Neural progenitor cell (in vitro differentiated cells): ENCODE measurements around the gene SF3A1. TPM values are rescaled to one million over a fixed set of nuclear protein-coding genes. Genes with fewer than 3 reads are reported as not detected.

Source experiments
- DNase-seq: peaks from one replicate; pipeline ENCODE4 v3.0.0-alpha.2; 2016; ENCODE audit warnings: low spot score
- H2AFZ ChIP-seq: fragments of 200-600 bp; sonication (generic); replicated peaks from 2 replicates; pipeline ENCODE4 v1.6.1; 2016; ENCODE audit warnings: antibody characterized with exemption
- H3F3A ChIP-seq: fragments of 200-600 bp; sonication (generic); 2 replicates; pipeline ENCODE4 v1.6.1; 2016; ENCODE audit warnings: antibody characterized with exemption, low read depth
- H3K27ac ChIP-seq: fragments of 200-600 bp; sonication (generic); 2 replicates; pipeline ENCODE4 v1.5.1; 2016; ENCODE audit warnings: mild to moderate bottlenecking
- H3K27me3 ChIP-seq: fragments of 200-600 bp; sonication (generic); 2 replicates; pipeline ENCODE4 v1.6.1; 2016; ENCODE audit warnings: mild to moderate bottlenecking, moderate library complexity
- H3K36me3 ChIP-seq: fragments of 200-600 bp; sonication (generic); 2 replicates; pipeline ENCODE4 v1.5.1; 2016
- H3K4me1 ChIP-seq: fragments of 200-600 bp; sonication (generic); 2 replicates; pipeline ENCODE4 v1.6.1; 2016; ENCODE audit warnings: mixed run types
- H3K4me2 ChIP-seq: fragments of 200-600 bp; sonication (generic); 2 replicates; pipeline ENCODE4 v1.6.1; 2016
- H3K4me3 ChIP-seq: fragments of 200-600 bp; sonication (generic); 2 replicates; pipeline ENCODE4 v1.5.1; 2016
- H3K79me2 ChIP-seq: fragments of 200-600 bp; sonication (generic); 2 replicates; pipeline ENCODE4 v1.6.1; 2016; ENCODE audit warnings: low read depth
- H3K9ac ChIP-seq: fragments of 200-600 bp; sonication (generic); 2 replicates; pipeline ENCODE4 v1.6.1; 2016
- H3K9me3 ChIP-seq: fragments of 200-600 bp; sonication (generic); 2 replicates; pipeline ENCODE4 v1.5.1; 2016; ENCODE audit warnings: low read depth
- H4K20me1 ChIP-seq: fragments of 200-600 bp; sonication (generic); 2 replicates; pipeline ENCODE4 v1.6.1; 2016; ENCODE audit warnings: low read depth
- H3K27ac Mint-ChIP-seq: 3 replicates; pipeline ENCODE4 v1.8.0; 2021; ENCODE audit warnings: mixed read lengths
- H3K27me3 Mint-ChIP-seq: 2 replicates; pipeline ENCODE4 v1.8.0; 2022; ENCODE audit warnings: low read depth, mild to moderate bottlenecking, inconsistent platforms, moderate library complexity, mixed read lengths; ENCODE audit not compliant: insufficient read depth
- H3K36me3 Mint-ChIP-seq: 3 replicates; pipeline ENCODE4 v1.8.0; 2021; ENCODE audit warnings: mixed read lengths
- H3K4me1 Mint-ChIP-seq: 3 replicates; pipeline ENCODE4 v1.8.0; 2021; ENCODE audit warnings: mixed read lengths
- H3K4me3 Mint-ChIP-seq: 3 replicates; pipeline ENCODE4 v1.8.0; 2021; ENCODE audit warnings: mild to moderate bottlenecking, moderate library complexity, mixed read lengths
- H3K9me3 Mint-ChIP-seq: 3 replicates; pipeline ENCODE4 v1.8.0; 2020; ENCODE audit warnings: mixed read lengths
- CTCF ChIP-seq: fragments of 200-600 bp; sonication (generic); IDR thresholded peaks from 2 replicates; pipeline ENCODE4 v1.5.1; 2017; ENCODE audit warnings: antibody characterized with exemption, mild to moderate bottlenecking
- EZH2 ChIP-seq: fragments of 200-600 bp; sonication (generic); IDR thresholded peaks from 2 replicates; pipeline ENCODE4 v1.6.1; 2017; ENCODE audit warnings: antibody characterized with exemption, mild to moderate bottlenecking, moderate library complexity
- EZH2phosphoT487 ChIP-seq: fragments of 200-600 bp; sonication (generic); IDR thresholded peaks from 2 replicates; pipeline ENCODE4 v1.6.1; 2017; ENCODE audit warnings: antibody characterized with exemption
- total RNA-seq: library from RNA; depleted of rRNA; stranded (reverse); fragments of >200 nt; gene quantifications from 2 replicates; pipeline ENCODE4 v1.2.3, GENCODE V29; 2015; ENCODE audit warnings: low replicate concordance

SF3A1 gene
- total RNA-seq, 1 donor from 2014 or later: 29.2 TPM

- Mint-ChIP-seq H3K4me1 (peaks cover 52% of the 10 kb centered on the region), H3K27me3 (peaks cover 2% of the 10 kb centered on the region), H3K36me3 (no peaks in the 10 kb centered on the region), H3K27ac (no peak overlapping the region), H3K4me3 (peak overlapping the region; percentile 89), H3K9me3 (no peaks in the 10 kb centered on the region)
- Histone ChIP-seq H4K20me1 (no peaks in the 10 kb centered on the region), H3K4me3 (peak overlapping the region; percentile 68), H2AFZ (no peak overlapping the region), H3K4me1 (peaks cover 31% of the 10 kb centered on the region), H3F3A (peaks cover 31% of the 10 kb centered on the region), H3K9me3 (no peaks in the 10 kb centered on the region), H3K27ac (no peak overlapping the region), H3K27me3 (peaks cover 43% of the 10 kb centered on the region), H3K79me2 (no peaks in the 10 kb centered on the region), H3K36me3 (no peaks in the 10 kb centered on the region), H3K9ac (no peak overlapping the region), H3K4me2 (peak overlapping the region; percentile 94)
- TF ChIP-seq EZH2phosphoT487: no peak
- no peak for TF ChIP-seq CTCF
- no peak for TF ChIP-seq EZH2
- peak; percentile 18 for DNase-seq
Measured at GRCh38 chr22:30397656-30398635, 41.3 kb upstream of the SF3A1 start.

- Histone ChIP-seq H3K4me2 (peak within 1 kb of the TSS; percentile 94), H3K9me3 (no peaks in the 10 kb centered on the region), H3K4me1 (peaks cover 35% of the 10 kb centered on the region), H3F3A (peaks cover 36% of the 10 kb centered on the region), H3K27me3 (peaks cover 43% of the 10 kb centered on the region), H3K9ac (no peak within 1 kb of the TSS), H2AFZ (peak within 1 kb of the TSS; percentile 83), H3K79me2 (no peaks in the 10 kb centered on the region), H4K20me1 (no peaks in the 10 kb centered on the region), H3K27ac (no peak within 1 kb of the TSS), H3K36me3 (no peaks in the 10 kb centered on the region), H3K4me3 (peak within 1 kb of the TSS; percentile 68)
- Mint-ChIP-seq H3K27ac (no peak within 1 kb of the TSS), H3K9me3 (no peaks in the 10 kb centered on the region), H3K36me3 (no peaks in the 10 kb centered on the region), H3K4me1 (peaks cover 58% of the 10 kb centered on the region), H3K27me3 (peaks cover 3% of the 10 kb centered on the region), H3K4me3 (peak within 1 kb of the TSS; percentile 89)
- TF ChIP-seq EZH2 (no peak), CTCF (no peak), EZH2phosphoT487 (no peak)
- peak; percentile 76 for DNase-seq
Measured at GRCh38 chr22:30396871-30397655, 40.4 kb upstream of the SF3A1 start, which contains the start of gene SEC14L2. TSS of gene SEC14L2 (plus strand) at chr22:30397018. CDS start at chr22:30397117, 99 bp downstream.

GRCh38 chr22:30393885-30394284 lies 37.2 kb upstream of the SF3A1 start:
- Histone ChIP-seq H3K4me3 (no peak overlapping the region), H3K4me2 (peak overlapping the region; percentile 78), H3K4me1 (peaks cover 39% of the 10 kb centered on the region), H3F3A (peaks cover 39% of the 10 kb centered on the region), H3K79me2 (no peaks in the 10 kb centered on the region), H2AFZ (no peak overlapping the region), H3K27ac (no peak overlapping the region), H4K20me1 (no peaks in the 10 kb centered on the region), H3K27me3 (peaks cover 40% of the 10 kb centered on the region), H3K9ac (no peak overlapping the region), H3K9me3 (no peaks in the 10 kb centered on the region), H3K36me3 (no peaks in the 10 kb centered on the region)
- peaks cover 57% of the 10 kb centered on the region for H3K4me1 Mint-ChIP-seq
- TF ChIP-seq EZH2phosphoT487 (no peak), CTCF (no peak), EZH2 (no peak)
- H3K36me3 Mint-ChIP-seq: no peaks in the 10 kb centered on the region
- H3K4me3 Mint-ChIP-seq: peak overlapping the region; percentile 61
- DNase-seq: no peak
- H3K27ac Mint-ChIP-seq: peak overlapping the region; percentile 96
- H3K9me3 Mint-ChIP-seq: peaks cover 6% of the 10 kb centered on the region
- H3K27me3 Mint-ChIP-seq: peaks cover 7% of the 10 kb centered on the region
